ENCODE data around the gene TBCK.

Gene TBCK

GRCh38 chr4:106105697-106106096 lies 210.3 kb downstream of the TBCK start:
- no peak for DNase-seq

DNA sequence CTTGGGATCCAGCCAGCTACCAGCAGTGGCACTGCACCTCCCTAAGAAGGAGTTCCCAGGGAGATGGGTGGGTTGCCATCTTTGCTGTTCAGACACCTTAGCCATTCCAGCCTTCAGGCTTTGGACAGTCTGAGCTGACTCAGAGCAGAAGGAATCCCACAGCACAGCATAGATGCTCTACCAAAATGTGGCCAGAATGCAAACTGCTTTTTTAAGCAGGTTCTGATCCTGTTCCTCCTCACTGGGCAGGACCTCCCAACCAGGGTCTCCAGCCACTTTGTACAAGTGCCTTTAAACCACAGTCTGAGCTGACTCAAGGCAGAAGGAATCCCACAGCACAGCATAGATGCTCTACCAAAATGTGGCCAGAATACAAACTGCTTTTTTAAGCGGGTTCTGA lies 211.7 kb downstream of the TBCK start:
- DNase-seq, result no peak

DNA sequence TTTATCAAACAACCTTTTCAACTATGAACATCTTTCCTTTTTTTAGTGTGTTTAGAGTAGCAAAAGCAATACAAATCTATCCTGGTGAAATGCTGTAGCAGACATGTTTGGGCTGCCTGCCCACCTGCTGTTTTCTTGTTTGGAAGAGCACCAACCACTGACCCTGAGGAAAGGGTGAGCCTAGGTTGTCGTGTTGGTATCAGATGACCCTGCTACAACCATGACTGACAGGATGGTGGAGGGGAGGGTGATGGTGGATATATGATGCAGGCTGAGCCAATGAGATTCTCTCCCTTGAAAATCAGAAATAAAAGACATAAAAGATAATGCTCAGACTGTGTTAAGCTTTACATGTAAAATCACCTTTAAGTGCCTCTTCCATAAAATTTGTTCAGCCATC lies 219.6 kb downstream of the TBCK start:
- DNase-seq, result no peak

GRCh38 chr4:106095408-106095807 lies 220.6 kb downstream of the TBCK start:
- no peak for DNase-seq

DNA sequence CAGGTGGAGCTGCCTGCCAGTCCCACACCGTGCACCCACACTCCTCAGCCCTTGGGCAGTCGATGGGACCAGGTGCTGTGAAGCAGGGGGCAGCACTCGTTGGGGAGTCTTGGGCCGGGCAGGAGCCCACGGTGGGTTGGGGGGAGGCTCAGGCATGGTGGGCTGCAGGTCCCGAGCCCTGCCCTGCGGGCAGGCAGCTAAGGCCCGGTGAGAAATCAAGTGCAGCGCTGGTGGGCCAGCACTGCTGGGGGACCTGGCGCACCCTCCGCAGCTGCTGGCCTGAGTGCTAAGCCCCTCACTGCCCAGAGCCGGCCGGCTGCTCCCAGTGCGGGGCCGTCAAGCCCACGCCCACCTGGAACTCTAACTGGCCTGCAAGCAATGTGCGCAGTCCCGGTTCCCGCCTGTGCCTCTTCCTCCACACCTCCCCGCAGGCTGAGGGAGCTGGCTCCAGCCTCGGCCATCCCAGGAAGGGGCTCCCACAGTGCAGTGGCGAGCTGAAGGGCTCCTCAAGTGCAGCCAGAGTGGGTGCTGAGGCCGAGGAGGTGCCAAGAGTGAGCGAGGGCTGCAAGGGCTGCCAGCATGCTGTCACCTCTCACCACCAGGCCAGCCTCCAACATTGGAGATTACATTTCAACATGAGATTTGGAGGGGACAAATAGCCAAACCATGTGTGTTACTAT lies 223.5 kb downstream of the TBCK start:
- no peak for DNase-seq

DNA sequence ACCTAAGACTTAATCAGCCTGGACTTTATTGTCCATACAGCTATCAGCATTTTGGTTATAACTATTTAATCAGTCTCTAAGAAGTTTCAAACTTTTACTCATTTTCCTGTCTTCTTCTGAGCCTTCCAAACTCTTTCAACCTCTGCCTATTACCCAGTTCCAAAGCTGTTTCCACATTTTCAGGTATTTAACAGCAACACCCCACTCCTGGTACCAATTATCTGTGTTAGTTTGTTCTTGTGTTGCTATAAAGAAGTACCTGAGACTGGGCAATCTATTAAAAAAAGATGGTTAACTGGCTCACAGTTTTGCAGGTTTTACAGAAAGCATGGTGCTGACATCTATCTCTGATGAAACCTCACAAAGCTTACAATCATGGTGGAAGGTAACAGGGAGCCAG lies 225.2 kb downstream of the TBCK start:
- no peak for DNase-seq

DNA sequence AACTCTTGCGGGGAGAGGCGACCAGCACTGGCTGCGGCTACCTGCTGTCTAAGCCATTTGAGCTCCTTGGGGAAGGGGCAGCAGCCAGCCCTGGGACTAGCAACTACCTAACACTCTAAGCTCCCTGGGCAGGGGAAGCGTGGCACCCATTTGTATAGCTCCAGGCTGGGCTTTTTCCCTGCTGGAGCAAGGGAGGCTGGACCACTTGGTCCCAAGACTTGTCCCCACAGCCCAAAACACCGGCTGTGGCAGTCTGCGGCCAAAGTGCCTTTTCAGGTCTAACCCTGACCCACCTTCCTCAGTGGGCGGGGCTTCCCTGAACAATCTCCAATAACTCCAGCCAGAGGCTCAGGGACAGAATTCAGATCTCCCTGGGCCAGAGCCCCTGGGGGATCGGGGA lies 232.9 kb downstream of the TBCK start:
- DNase-seq, result no peak

DNA sequence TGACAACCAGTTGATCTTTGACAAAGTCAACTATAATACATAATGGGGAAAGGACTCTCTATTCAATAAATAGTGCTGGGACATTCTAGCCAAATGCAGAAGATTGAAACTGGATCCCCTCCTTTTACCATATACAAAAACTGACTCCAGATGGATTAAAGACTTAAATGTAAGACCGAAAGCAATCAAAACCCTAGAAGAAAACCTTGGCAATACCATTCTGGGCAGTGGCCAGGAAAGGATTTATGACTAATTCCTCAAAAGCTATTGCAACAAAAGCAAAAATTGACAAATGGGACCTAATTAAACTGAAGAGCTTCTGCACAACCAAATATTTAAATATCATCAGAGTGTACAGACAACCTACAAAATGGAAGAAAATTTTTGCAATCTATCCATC lies 235.6 kb downstream of the TBCK start:
- no peak for DNase-seq

GRCh38 chr4:106079616-106080015 lies 236.4 kb downstream of the TBCK start:
- no peak for DNase-seq

DNA sequence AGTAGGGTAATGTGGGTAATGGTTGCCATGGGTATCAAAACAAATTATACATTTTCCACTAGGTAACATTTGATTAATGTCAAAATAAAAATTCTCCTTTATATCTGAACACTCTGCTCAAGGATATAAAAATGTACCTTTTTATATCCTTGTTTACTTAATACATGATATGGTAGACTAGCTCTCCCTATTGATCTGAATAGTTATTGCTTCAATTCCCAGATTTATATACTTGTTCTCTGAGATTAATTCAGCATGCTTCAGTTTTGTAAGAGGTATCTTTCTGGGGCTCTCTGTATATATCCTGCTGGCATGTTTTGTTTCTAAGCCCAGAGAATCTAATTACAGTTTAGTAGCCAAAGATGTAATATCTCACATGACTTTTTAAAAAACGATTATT lies 251.0 kb downstream of the TBCK start:
- DNase-seq, result no peak

DNA sequence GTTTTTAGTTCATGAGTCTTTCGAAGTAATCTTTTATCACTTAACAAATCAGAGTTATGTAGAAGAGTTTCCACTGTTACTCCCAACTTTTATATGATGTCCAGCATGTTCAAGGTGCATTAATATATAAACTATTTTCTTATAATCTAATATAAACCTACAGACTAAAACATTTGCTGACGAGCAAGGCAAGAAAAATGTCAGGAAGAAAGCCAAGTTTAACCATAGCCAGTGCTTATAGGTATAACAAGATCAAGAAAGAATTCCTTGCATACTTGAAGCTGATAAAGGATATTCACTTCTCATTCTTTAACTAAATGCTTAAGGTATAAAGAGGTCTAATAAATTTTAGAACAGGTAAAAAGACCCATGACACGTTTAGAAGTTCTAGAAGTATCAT lies 253.0 kb downstream of the TBCK start:
- DNase-seq, result no peak

DNA sequence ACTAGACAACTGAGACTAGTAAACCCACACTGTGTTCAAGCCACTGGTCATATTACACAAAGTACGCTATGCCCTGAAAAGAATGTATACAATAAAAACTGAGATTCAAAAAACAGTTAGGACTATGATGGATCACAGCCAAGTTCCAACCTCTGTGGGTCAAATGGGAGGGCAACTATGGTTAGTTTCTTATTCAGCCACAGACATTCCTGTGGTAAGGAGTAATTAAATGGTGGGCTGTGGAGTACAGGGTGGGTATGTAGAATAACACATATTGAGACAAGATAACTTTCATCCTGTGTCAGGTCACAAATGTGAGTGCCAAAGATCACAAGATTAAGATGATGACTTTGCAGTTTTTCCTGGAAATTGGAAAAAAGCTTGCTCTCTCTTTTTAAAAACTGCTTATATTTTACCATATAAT lies 253.5 kb downstream of the TBCK start:
- DNase-seq, result no peak

DNA sequence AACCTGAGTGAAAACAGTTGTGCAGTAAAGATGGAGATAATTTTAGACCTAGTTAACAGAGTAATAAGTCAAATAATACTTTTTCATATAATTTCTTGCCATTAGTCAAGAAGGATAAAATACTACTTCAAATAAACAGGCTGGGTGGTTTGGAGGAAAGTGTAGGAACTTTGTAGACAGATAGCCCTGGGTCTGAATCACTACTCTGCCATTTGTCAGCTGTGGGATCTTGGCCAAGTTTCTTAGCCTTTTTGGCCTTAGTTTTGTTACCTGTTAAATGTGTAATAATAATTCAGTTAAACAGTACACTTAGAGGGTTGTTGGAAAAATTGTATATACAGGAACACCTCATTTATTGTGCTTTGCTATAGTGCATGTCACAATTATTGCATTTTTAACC lies 257.1 kb downstream of the TBCK start:
- DNase-seq, result no peak

DNA sequence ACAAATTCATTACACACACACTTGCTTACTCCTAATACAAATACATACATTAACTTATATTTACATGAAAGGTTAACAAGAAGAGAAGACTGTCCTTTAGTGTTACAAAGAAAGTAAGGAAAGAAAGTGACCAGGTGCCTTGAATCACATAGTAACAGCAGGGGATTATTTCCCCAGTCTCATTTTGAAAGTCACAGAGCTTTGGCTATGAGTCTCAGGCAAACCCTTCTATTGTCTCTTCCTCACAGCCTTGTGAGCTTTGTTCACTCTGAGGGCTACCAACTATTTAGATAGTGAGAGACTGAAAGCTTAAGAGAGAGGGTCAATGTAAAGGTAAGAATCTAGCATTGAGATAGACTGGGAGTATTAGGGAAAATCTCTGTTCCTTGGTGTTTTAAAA lies 259.1 kb downstream of the TBCK start:
- DNase-seq, result no peak

DNA sequence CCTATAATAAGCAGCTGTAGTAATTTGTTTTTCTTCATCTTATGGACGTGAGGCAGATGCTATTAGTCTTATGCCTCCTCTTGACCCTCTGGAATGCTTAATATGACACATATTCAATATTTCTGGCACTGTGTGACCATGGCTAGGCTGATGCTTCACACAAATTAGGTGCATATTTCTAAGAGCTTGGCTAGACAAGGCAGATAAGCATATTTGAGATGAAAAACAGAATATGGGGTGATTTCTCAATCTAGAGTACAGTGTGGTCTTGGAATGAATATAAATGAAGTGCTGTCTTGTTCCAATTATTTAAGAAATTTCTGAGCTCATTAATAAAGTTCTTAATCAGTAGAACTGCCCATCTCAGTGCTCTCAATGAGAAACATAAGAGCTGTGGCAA lies 264.5 kb downstream of the TBCK start:
- no peak for DNase-seq

- DNase-seq, result no peak
Measured at GRCh38 chr4:106049490-106049889, 266.5 kb downstream of the TBCK start.

DNA sequence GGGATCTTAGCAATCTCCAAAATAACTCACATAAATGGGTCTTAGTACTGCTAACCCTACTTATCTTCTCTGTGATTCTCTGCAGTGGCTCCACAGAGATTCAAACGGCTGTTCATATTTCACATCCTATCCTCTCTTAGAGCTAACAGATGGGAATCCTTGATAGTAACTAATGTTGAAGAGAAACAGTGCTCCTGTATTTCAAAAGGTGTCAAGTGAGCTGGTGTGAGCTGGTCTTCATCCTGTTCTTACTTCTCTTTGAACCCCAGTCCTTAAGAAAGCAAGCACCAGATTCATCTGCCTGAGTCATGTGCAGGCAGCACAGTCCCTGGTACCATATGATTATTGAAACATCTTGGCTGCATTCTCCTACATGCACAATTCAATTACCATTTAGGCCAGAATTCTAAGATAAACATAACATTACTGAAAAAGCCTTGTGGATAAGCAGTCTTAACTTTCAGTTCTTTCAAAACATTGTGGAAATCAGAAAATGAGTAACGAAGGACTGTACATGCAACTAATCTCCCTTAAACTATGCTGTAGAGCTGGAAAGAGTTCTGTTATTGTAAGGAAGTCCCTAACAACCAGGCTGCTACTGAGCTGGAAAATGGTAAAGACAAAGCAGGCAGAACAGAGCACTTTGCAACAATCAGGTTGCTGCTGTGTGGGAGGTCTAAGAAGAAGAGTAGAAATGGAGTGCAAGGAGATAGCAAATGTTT lies 267.6 kb downstream of the TBCK start:
- no peak for DNase-seq

DNA sequence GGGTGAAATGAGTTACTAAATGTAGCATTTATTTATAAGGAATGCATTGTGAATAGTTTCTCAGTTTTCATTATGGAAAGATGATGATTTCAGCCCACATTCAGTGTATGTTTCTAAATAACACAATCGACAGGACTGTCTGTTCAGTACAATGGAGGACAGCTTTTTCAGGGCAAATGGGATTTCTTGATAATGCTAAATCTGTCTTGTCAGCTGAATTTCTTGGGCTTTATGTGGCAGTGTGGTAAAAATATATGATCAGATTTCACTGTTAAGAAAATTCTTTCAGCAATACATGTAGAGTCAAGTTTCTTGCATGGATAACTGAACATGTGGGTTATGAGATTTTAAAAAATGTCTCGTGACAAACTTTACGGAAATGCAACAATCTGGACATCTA lies 269.9 kb downstream of the TBCK start:
- no peak for DNase-seq

- no peak for DNase-seq
Measured at GRCh38 chr4:106041294-106042002, 274.6 kb downstream of the TBCK start.

DNA sequence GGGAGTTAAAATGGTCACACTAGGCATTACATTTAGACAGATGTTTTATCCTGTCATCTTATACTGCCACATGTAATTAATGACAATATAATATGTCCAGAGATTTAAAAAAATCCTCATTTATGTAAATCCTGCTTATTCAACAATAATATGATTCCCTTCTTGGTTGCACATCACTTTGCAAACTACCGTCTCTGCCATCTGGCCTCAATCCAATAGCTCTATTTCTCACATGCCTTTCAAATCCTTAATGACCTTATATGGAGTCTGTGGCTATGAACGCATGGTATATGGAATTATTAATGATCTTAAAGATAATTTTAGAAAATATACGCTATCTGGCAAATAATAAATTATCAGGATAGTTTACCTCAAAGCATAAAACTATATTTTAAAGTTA lies 276.2 kb downstream of the TBCK start:
- DNase-seq, result no peak

GRCh38 chr4:106038908-106039307 lies 277.1 kb downstream of the TBCK start:
- DNase-seq, result no peak

DNA sequence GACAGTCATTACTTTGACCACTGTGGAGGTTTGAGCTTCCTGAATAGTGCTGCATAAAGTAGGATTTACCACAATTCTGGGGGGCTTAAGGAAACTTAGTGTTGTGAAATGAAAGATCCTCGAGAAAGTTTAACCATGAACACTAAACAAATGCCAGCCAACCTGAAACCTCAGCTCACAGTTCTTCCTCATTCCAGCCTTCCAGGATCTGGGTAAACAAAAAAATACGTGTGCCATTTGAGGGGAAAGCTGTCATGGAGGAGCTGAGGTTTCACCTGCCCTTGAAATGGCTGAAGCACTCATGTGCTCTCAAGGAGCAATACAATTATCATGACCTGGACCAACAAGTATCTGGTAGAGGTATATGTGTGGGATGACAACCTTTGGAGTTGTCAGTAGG lies 278.0 kb downstream of the TBCK start:
- DNase-seq, result no peak

DNA sequence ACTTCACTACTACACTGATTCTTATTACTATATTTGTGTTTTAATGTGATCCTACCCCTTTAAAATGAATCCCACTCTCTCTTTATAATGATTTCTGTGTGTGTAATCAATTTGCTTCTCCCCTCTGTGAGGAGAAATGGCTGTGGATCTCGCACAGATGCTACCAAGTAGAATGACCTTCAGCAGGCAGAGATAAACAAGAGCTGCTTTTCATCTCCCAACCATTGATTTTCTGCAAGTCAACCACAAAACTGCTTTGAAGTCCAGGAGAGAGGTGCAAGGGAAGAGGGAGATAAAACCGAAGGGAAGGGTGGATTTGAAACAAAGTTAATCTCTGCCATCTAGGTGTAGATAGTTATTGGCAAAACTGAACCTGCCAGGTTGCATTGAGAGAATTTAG lies 279.2 kb downstream of the TBCK start:
- no peak for DNase-seq

DNA sequence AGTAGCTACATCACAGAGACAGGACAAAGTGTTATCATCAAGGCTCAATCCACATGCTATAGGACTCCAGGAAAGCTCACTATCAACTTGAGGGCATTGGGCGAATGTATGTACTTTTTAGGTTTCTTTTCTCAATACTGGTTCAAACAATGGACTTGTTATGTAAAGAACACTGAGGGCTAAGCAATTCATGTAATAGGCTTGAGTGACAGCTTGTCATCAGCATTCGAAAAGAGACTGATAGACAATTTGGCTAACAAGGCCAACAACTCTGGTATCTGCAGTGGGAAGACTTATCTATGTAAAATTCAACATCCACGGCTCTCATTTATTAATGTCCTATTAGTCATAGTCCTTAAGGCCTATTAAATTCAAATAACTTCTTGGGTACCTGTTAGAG lies 279.7 kb downstream of the TBCK start:
- DNase-seq, result no peak

All from NCI-H1436 treated with DMSO at 0.1 percent for 48 hours (cell line).